Stimulated activated CD8-positive, alpha-beta memory T cell treated with anti-CD3 and anti-CD28 coated beads, Interleukin-12 subunit alpha, Interleukin-12 subunit beta, amount 100 ng/mL, for 4 hours (primary cell): ENCODE results near the gene ISOC2.
"Not testable (repeated sequence)": the region's sequence is repeated elsewhere in the genome, so short reads cannot be mapped to it uniquely, and the experiment has no call there.

Experiments used
- DNase-seq: peaks from one replicate; pipeline ENCODE4 v3.0.0-alpha.2; 2020; ENCODE audit warnings: low read depth

Gene ISOC2

DNA sequence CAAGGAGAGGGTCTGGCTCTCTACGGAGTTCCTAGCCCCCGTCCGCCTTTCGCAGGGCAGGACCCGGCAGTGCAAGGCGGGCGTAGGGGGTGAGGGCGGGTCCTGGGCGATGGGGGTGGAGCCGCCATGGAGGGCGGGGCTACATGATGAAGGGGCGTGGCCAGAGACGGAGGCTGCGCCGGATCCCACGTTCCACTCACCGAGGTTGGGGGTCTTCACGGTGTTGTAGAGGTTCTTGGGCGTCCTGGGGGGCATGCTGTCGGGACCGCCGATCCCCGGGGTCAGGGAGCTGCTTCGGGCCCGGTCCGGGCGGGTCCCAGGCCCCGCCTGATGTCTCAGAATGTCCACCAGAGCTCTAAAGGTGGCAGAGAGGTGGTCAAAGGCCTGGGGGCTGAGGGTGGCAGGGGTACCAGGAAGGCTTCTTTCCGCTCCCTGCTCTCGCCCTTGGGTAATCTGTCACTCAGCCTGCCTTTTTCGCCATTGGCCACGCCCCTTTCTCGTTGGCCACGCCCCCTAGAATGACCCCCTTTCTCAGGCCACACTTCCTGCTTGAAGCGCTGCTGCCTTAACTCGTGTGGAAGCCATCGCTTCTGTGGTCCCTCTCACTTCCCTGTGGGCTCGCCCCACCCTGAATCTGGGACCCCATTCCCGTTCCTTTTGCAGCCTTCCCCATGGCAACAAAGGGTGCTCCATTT is 20.9 kb downstream of the ISOC2 start:
- no peak for DNase-seq

DNA sequence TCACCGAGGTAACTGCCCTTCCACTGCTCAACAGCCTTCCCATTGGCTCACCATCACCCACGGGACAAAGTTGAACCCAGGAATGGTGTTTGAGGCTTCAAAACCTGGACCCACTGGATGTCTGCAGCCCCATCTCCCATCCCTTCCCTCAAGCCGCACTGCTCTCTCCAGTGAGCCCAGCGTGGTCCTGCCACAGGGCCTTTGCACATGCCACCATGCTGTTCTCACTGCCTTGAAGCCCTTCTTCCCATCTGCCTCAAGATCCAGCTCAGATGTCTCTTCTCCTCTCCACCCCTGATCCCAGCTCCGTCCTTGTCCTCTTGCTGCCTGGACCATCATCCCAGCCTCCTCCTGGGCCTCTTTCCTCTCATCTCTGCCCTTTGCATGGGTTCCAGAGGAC is 22.4 kb downstream of the ISOC2 start:
- no peak for DNase-seq

DNA sequence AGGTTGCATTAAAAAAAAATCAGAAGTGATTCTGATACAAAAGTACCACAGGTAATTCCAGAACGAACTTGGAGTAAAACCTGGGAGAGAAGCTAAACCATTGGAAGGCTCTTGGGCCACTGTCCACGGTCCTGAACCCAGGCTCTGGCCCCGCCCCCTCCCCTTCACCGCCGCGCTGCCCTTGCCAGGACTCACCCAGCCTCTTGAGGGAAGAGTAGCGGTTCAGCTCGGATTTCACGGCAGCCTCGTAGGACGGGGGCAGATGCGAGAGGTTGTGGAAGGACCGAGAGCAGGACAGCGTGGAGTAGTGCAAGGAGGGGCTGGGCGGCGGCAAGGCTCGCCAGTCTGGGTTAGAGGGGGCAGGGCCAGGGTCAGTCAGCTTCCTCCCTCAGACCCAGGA is 24.0 kb downstream of the ISOC2 start:
- no peak for DNase-seq

DNA sequence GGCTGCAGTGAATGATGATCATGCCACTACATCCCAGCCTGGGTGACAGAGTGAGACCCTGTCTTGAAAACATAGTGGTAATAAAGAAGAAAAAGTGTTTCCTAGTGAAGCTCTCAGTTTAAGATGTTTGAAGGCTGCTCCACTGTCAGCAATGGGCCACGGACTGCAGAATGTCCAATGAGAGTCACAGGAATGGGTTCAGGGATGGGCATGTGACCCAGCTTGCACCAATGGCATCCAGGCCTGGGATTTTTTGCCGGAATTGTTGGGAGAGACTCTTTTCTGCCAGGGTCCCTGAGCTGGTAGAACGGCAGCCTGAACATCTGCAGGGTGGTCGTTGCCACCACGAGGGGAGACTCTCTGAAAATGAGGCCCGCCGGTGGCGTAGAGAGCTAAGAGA is 24.6 kb downstream of the ISOC2 start:
- DNase-seq = no peak

DNA sequence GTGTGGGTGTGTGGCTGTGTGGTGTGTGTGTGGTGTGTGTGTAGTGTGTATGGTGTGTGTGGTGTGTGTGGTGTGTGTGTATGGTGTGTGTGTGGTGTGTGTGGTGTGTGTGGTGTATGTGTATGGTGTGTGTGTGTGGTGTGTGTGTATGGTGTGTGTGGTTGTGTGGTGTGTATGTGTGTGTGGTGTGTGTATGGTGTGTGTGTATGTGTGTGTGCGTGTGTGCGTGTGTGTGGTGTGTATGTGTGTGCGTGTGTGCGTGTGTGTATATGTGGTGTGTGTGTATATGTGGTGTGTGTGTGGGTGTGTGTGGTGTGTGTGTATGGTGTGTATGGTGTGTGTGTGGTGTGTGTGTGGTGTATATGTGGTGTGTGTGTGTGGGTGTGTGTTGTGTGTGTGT is 26.4 kb downstream of the ISOC2 start:
- no peak for DNase-seq

DNA sequence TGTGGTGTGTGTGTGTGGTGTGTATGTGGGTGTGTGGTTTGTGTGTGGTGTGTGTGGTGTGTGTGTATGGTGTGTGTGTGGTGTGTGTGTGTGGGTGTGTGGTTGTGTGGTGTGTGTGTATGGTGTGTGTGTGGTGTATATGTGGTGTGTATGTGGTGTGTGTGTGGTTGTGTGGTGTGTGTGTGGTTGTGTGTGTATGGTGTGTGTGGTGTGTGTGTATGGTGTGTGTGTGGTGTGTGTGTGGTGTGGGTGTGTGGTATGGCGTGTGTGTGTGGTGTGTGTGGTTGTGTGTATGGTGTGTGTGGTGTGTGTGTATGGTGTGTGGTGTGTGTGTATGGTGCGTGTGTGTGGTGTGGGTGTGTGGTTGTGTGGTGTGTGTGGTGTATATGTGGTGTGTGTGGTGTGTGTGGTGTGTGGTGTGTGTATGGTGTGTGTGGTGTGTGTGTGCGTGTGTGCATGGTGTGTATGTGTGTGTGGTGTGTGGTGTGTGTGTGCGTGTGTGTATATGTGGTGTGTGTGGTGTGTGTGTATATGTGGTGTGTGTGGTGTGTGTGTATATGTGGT is 27.0 kb downstream of the ISOC2 start:
- no peak for DNase-seq

DNA sequence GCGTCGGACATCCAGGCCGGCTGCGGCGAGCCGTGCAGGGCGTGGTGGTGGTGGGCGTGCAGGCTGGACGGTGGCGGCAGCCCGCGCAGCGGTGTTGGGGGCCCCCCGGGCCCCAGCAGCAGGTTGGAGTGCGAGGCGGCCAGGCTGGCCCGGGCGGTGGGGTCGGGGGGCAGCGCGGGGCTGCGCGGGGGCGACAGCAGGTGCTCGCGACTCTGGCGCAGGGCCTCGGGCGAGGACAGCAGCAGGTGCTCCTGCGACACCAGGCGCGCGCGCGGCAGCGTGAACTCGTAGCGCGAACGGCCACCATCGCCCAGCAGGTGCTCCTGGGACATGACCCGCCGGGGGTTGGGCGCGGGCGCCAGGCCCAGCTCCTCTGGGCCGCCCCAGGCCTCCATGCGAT is 28.1 kb downstream of the ISOC2 start:
- DNase-seq = no peak

DNA sequence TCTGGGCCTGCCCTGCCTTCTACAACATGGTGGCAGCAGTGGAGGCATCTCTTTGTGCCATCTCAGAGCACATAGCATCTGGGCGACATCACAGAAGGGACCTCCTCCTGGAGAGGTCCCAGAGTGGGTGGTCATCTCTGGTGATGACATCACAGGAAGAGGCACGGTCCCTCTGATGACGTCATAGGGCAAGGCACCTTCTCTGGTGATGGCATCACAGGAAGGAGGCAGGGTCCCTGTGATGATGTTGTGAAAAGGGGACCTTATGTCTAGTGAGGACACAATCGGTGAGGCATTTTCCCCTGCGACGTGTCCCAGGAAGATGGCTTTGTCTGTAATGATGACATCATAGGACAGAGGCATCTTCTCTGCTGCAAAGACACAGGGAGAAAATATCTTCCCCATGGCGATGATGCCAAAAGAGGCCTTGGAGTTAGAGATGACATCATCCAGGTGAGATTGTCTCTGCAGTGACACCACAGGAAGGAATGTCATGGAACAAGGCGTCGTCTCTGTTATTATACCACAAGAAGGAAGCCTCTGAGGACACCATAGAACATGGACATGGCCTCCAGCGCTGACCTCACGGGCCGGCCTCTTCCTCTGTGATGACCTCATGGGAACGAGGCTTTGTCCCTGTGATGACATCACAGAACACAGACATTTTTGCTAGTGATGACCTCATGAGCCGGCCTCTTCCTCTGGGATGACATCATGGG is 29.0 kb downstream of the ISOC2 start:
- DNase-seq = no peak

DNA sequence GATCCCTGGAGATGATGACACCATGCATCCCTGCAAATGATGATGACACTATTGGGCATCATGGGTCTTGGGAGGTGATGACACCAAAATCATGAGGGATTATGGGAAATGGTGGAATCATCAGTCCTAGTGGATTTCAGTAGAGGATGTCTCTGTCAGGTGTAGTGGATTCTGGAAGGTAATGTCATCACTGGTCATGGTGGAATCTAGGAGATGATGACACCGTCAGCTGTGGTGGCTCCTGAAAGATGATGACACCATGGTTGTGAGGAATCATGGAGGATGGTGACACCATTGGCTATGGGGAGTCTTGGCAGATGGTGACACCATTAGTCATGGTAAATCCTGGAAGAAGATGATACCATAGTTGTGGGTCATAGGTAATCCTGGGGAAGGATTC is 30.3 kb downstream of the ISOC2 start:
- DNase-seq = no peak

DNA sequence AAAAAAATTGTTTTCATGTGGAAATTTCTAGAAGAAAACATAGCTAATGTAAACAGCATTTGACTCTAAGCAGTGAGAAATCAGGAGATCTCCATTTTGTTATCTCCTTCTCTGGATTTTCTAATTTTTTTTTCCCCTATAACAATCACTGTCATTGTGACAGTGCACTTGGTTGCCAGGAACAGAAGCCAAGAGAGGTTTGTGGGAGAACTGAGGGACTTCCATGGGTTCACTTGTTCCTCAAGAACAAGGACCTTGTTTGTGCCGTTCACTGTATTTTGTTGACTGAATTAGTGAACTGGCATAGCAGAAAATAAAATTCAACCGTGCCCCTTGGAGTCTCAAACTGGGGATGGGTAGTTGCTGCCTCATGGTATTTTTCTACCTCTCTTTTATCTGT is 35.4 kb downstream of the ISOC2 start:
- no peak for DNase-seq

DNA sequence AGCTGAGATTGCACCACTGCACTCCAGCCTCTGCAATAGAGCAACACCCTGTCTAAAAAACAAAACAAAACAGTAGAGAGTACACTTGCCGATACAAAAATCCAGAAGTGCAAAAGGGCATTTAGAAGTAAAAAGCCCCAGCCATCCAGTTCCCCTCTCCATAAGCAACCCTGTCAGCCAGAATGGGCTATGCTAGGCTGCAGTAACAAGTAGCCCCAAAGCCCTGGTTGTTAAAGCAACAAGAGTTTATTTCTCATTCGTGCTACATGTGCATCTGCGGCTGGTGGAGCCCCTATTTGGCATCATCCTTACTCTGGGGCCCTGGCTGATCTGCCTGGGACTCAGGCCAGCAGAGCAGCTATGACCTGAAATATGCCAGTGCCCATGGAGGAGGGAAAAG is 36.9 kb downstream of the ISOC2 start:
- no peak for DNase-seq

DNA sequence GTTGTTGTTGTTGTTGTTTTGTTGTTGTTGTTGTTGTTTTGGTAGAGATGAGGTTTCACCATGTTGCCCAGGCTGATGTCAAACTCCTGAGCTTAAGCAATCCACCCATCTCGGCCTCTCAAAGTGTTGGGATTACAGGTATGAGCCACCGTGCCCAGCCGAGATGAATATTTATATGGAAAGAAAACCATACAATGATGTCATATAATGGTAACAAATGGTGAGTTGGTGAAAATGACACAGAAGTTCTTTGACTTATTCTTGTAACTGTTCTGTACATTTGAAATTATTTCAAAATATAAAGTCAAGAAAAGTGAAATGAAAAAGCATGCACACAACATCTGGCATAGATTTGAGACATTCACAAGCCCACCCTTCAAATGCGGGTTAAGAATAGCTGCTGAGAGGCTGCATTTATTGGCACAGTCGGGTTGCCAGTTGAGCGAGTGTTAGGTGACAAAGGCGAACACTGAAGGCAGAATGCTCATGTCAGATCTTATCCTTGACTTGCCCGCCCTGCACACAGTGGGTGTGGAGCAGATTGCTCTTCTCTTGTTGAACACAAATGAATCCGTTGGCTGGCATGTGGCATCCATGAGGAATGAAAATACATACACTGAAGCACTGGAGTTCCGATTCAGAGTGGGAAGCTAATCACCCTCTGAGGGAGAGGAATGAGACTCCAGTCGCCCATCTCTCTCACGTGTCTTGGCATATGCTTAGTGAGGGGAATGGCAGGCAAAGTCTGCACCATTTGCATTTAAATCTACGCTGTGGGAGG is 38.0 kb downstream of the ISOC2 start:
- no peak for DNase-seq

DNA sequence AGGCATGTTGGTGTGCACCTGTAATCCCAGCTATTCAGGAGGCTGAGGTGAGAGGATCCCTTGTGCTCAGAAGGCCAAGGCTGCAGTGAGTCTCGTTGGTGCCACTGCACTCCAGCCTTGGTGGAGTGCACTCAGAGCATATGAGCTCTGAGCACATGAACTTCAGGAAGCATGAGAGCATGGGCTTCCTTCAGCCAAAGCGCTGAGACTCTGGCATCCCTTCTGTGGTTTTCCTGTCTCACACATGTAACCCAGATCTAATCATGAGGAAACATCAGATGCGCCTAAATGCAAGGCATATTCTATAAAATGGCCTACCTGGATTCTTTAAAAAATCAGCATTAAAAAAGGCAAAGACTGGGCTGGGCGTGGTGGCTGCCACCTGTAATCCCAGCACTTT is 40.2 kb downstream of the ISOC2 start:
- DNase-seq = not testable (repeated sequence)

DNA sequence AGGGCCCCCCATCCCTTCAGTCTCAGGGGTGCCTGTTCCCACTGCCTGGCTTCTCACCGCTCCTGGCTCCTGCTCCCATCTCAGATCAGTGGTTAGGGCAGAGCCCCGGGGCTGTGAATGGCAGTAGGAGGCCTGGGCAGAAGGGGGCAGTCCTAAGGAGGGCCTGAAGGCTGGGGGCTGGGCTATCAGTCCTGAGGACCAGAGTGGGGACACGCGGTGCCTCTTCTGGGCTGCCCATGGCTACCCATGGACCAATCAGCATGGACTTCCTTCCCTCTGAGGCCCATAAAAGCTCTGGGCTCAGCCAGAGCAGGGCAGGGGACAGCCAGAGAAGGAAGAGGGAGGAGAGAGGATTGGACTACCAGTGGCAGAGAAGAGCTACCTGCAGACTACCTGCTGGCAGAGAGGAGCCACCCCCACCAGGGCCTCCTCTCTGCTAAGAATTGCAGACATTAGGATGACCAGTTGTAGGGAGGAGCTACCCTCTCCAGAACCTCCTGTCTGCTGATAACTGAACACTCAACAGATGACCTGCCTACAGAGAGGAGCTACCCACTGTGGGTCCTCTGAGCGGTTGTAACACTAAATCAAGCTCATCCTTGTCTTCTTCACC is 41.7 kb downstream of the ISOC2 start:
- no peak for DNase-seq

DNA sequence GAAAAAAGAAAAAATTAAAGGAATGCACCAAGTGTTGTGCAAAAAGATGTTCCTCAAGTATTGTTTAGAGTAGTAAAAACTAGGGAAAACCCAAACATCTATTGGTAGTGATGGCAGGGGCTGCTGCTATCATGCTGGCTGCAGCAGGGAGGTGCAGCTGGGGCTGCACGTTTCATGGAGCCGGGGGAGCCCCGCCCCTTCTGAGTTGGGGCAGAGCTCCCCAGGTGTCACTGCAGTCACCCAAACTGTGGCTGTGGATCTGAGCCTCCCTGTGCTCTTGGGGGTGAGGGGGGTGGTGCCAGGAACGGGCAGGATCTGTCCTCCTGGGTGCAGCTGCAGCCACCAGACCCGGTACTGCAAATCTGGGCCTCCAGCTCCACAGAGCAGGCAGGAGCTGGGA is 42.3 kb downstream of the ISOC2 start:
- DNase-seq = no peak

DNA sequence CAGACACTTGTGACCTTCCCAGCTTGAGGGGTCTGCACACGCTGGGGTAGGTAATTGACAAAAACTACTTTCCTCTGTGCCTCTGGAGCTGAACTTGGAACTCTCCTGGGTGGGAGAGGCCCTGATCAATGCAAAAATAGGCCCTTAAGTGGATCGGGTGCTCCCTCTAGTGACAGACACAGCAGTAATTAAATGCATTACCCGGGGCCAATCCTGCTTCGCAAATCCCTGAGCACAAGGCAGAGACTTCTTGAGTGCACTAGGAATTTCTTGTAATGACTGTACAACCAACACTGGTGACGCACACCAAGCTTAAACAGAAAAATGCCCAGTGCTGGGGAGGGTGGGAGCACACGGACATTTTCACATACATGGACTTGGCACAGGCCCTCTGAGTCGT is 43.3 kb downstream of the ISOC2 start:
- no peak for DNase-seq

DNA sequence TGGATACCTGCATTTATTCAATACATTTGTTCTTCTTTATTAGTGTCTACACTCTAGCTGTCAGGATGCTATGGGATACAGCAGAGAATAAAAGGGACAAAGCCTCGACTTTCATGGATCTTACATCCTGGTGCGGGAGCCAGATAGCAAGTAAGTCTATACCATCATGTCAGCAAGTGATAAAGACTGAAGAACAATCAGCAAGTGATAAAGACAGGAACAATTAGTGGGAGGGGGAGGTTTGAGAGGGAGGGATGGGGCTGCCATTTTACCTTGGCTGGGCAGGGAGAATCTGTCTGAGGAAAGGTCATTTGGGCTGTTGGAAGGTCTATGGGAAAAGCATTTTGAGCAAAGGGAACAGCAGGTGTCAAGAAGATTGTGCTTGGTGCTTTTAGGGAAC is 51.3 kb downstream of the ISOC2 start:
- DNase-seq = no peak

DNA sequence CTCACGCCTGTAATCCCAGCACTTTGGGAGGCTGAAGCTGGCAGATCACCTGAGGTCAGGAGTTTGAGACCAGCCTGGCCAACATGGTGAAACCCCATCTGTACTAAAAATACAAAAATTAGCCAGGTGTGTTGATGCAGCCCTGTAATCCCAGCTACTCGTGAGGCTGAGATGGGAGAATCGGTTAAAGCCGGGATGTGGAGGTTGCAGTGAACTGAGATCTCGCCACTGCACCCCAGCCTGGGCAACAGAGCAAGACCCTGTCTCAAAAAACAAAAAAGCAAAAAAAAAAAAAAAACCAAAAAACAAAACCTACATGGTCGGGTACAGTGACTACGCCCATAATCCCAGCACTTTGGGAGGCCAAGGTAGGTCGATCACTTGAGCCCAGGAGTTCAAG is 52.3 kb downstream of the ISOC2 start:
- DNase-seq = not testable (repeated sequence)

DNA sequence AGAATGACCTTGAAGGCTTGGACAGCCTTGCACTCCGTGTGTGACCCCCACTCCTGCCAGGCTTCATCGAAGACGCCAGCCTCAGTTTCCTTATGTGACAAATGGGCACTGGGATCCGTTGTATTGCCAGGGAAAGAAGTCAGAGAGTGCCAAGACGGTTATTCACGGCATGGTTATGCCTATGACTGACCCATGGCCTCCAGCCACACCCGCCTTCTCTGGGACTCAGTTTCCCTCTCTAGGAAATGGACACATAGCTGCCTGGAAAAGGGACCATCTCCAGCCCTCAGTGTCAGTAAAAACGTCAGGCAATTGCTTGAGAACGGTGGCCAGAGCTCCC is 52.9 kb downstream of the ISOC2 start:
- no peak for DNase-seq

DNA sequence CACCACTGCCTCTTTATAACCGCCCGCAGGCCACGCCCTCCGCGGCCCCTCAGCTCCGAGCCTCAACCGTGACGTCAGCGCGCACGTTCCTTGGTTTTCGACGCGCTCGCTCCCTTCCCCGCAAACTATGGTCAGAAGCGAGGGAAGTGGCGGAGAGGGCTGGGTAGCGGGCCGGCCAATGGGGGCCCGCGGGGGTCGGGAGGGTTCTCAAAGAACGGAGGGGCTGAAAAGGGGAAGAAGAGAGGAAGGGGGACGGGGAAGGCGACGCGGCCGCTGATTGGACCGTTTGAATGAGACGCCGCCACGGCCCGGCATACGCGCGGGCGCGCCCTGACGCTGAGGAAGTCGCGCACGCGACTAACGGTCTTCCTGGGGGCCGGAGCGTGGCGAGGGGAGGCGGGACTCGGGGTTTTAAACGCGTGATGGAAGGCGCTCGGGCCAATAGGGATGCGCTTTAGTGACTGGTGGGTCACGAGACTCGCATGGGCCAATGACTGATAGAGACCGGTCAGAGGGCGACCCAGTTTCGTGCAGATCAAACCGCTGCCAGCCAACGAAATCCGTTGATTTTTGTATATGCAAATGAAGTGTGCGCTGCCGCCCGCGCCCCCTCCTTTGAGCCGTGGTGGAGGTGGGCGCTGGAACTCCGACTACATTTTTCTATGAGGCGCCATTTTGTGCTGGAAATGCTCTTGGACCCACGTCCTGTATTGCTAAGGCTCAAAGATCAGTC is 53.5 kb downstream of the ISOC2 start:
- DNase-seq = peak; percentile 93

DNA sequence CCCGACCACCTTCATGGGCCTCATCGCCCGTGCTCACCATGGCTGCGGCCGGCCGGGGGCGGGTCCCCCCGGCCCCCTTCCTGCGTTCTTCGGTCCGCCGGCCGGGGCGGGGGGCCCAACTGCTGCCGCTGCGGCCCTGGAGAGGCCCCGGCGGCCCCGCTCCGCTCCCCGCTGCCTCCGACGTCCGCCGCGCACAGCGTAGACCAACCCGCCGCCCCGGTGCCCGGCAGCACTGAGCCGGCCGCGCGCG is 54.0 kb downstream of the ISOC2 start, which contains the start of gene UBE2S:
UBE2S (minus strand) TSS at position 239 of the 250 bp plus-strand sequence; CDS start at position 40, 199 bp downstream.
- DNase-seq = not testable (repeated sequence)
